ENCODE data around the gene DIAPH1. TPM values are rescaled to one million over a fixed set of nuclear protein-coding genes. Genes with fewer than 3 reads are reported as not detected.

Gene DIAPH1
- total RNA-seq, 1 experiment from 2014 or later, result 157 TPM

DNA sequence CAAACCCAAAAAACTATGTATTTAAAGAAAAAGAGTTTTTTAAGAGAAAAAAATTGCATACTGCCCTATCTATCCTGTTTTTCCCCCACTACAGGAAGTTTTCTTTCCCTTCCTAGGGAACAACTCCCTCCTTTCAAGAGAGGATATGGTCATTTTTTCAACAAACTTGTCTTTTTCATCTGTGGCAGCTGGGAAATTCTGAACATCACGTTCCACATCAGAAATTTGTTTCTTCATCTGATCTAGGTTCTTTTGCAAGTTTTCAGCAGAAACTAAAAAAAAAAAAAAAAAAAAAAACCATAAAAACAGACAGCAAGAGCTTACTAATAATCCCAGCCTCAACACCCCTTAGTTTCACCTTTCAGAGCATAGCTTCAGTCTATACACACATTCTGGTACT, 91.4 kb downstream of the DIAPH1 start:
- H3K9me3 ChIP-seq (ENCODE audit: insufficient read depth, low read depth), result no peaks in the 10 kb centered on the region
- H4K20me1 ChIP-seq (ENCODE audit: insufficient read depth), result no peaks in the 10 kb centered on the region
- H3F3A ChIP-seq (ENCODE audit: insufficient read depth, low read depth), result peaks cover 45% of the 10 kb centered on the region
- no TSS peak for BruUV-seq (replicated peaks)
- H3K4me2 ChIP-seq, result no peak overlapping the region
- intact Hi-C loops (cut with micrococcal nuclease; ENCODE audit: unreplicated experiment), result loop anchor here (10.0 kb wide), 1 partner anchor 203 kb away; the partner anchor contains the start of gene TAF7
- no peak overlapping the region for H3K27ac ChIP-seq
- no peak overlapping the region for H2AFZ ChIP-seq
- H3K4me3 ChIP-seq, result no peak overlapping the region
- no peaks in the 10 kb centered on the region for H3K9me2 ChIP-seq (ENCODE audit: insufficient read depth)
- ChIA-PET CTCF (interaction anchor here (1.0 kb wide), 1 partner anchor 432 kb away, joined by 4 read pairs; no protein-coding TSS in a partner anchor), POLR2A (ENCODE audit: unreplicated experiment) (no interaction called here)
- TF ChIP-seq CTCF (conservative IDR thresholded peaks at IDR 0.05) (no peak), EZH2 (IDR thresholded peaks at IDR 0.05; ENCODE audit: low read depth) (no peak)
- peaks cover 14% of the 10 kb centered on the region for H3K4me1 ChIP-seq (replicated peaks; ENCODE audit: insufficient read depth)
- no peaks in the 10 kb centered on the region for H3K27me3 ChIP-seq (ENCODE audit: insufficient read depth, low read depth)
- H3K79me2 ChIP-seq (ENCODE audit: low read depth), result no peaks in the 10 kb centered on the region
- H3K36me3 ChIP-seq (ENCODE audit: low read depth), result peaks cover 27% of the 10 kb centered on the region
- no peak for DNase-seq

DNA sequence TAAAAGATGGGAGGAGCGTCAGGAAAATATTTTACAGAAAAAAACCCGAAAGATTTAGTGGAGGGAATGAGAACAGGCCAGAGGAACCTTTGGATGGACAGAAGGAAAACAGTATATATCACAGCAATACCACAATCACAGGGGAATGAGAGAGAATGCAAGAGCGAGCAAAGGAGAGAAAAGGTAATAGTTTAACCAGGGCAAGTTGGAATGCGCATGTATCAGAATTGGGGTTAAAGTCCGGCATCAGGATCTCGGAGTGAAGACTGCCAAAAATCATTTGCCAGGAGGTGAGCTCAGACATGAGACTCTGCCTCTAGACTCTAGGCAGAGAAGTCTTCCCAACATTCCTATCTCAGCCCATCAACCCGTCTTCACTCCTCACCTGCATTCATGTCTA, 93.1 kb downstream of the DIAPH1 start:
- Histone ChIP-seq H4K20me1 (ENCODE audit: insufficient read depth) (no peaks in the 10 kb centered on the region), H3K4me1 (replicated peaks; ENCODE audit: insufficient read depth) (peaks cover 31% of the 10 kb centered on the region), H2AFZ (no peak overlapping the region), H3K4me2 (no peak overlapping the region), H3K79me2 (ENCODE audit: low read depth) (no peaks in the 10 kb centered on the region), H3K9me2 (ENCODE audit: insufficient read depth) (no peaks in the 10 kb centered on the region), H3K27me3 (ENCODE audit: insufficient read depth, low read depth) (no peaks in the 10 kb centered on the region), H3K36me3 (ENCODE audit: low read depth) (peaks cover 27% of the 10 kb centered on the region), H3K4me3 (no peak overlapping the region), H3K9me3 (ENCODE audit: insufficient read depth, low read depth) (no peaks in the 10 kb centered on the region), H3K27ac (no peak overlapping the region), H3F3A (ENCODE audit: insufficient read depth, low read depth) (peaks cover 63% of the 10 kb centered on the region)
- intact Hi-C loops (cut with micrococcal nuclease; ENCODE audit: unreplicated experiment), result loop anchor here (2.0 to 10.0 kb wide), 3 partner anchors 39 to 201 kb away; partner anchors contain the start of genes PCDHGA10 and TAF7
- BruUV-seq (replicated peaks), result no TSS peak
- ChIA-PET CTCF (no interaction called here), POLR2A (ENCODE audit: unreplicated experiment) (no interaction called here)
- DNase-seq, result no peak
- TF ChIP-seq EZH2 (IDR thresholded peaks at IDR 0.05; ENCODE audit: low read depth), result no peak

- intact Hi-C loops (cut with micrococcal nuclease; ENCODE audit: unreplicated experiment), result loop anchor here (1.0 to 10.0 kb wide), 5 partner anchors 40 to 200 kb away; partner anchors contain the start of genes PCDHGA10, PCDHGC3 and TAF7
- H3K4me2 ChIP-seq, result no peak overlapping the region
These were observed 93.9 kb downstream of the DIAPH1 start for GRCh38 chr5:141524604-141525597.

More at GRCh38 chr5:141524604-141525597, 93.9 kb downstream of the DIAPH1 start:
- Histone ChIP-seq H3K9me3 (ENCODE audit: insufficient read depth, low read depth) (no peaks in the 10 kb centered on the region), H3K9me2 (ENCODE audit: insufficient read depth) (no peaks in the 10 kb centered on the region), H3K4me3 (no peak overlapping the region), H3K27me3 (ENCODE audit: insufficient read depth, low read depth) (no peaks in the 10 kb centered on the region), H3K36me3 (ENCODE audit: low read depth) (peaks cover 29% of the 10 kb centered on the region), H2AFZ (no peak overlapping the region), H3F3A (ENCODE audit: insufficient read depth, low read depth) (peaks cover 70% of the 10 kb centered on the region), H4K20me1 (ENCODE audit: insufficient read depth) (no peaks in the 10 kb centered on the region), H3K4me1 (replicated peaks; ENCODE audit: insufficient read depth) (peaks cover 38% of the 10 kb centered on the region), H3K27ac (no peak overlapping the region), H3K79me2 (ENCODE audit: low read depth) (no peaks in the 10 kb centered on the region)
- TF ChIP-seq CTCF (conservative IDR thresholded peaks at IDR 0.05), result peak; percentile 97
- TF ChIP-seq EZH2 (IDR thresholded peaks at IDR 0.05; ENCODE audit: low read depth), result no peak
- peak; percentile 77 to 78 for DNase-seq
- no TSS peak for BruUV-seq (replicated peaks)
- POLR2A ChIA-PET (ENCODE audit: unreplicated experiment), result interaction anchor here (0.5 kb wide), 1 partner anchor 50 kb away, joined by 3 read pairs; no protein-coding TSS in a partner anchor
- CTCF ChIA-PET, result interaction anchor here (0.5 to 1.2 kb wide), 5 partner anchors 12 to 717 kb away, joined by 3 to 8 read pairs (median 4); partner anchors contain the start of genes PCDHGA11 and PCDHGA12

Data from PC-9 (cell line).